Lower leg skin (tissue), 3 donors: ENCODE results near the gene JPH3.

ENCODE experiments used
- CTCF ChIP-seq, 3 donors: fragments of 450-650 bp; IDR thresholded peaks; one replicate each; pipeline ENCODE4 v1.5.1; 2016; ENCODE audit warnings: antibody characterized with exemption in 3 of 3, mild to moderate bottlenecking in 3 of 3, moderate library complexity in 2 of 3
- POLR2A ChIP-seq, 2 donors: fragments of 450-650 bp; IDR thresholded peaks; one replicate each; pipeline ENCODE4 v1.6.1; 2016 to 2017; ENCODE audit warnings: antibody characterized with exemption in 2 of 2, mild to moderate bottlenecking in 1 of 2, moderate library complexity in 1 of 2

DNA sequence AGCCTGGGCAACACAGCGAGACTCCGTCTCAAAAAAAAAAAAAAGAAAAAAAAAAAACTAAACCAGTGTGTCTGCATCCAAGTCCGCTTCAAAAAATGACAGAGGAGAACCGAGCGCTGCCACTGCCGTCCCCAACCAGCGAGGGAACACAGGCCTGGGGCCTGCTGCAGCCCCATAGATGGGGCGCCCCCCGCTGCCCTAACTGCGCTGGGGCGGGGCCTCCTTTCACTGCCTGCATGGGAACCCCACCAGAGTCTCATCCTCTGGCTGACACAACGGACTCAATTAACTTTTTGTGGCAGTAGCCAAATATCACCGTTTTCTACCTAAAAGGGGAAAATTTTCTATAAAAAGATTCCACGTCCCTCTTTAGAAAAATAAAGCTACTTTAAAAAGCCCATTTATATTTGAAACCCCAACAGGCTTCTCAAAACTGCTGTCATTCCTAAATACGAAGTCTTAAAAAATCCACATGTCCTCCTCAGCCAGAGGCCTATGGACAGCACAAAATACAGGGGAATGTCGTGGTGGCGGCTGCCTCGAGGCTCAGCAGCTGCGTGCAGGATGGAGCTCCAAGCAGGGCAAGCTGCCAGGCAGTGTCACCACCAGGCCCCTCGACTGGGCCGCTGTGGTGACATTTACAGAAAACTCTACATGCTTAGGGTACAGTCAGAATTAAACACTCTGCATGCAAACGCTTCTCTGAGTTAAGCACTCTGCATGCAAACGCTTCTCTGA lies 133.1 kb downstream of the JPH3 start:
- TF ChIP-seq CTCF (IDR thresholded peaks at IDR 0.05) (no peak), POLR2A (IDR thresholded peaks at IDR 0.05) (no peak)
